HepG2 (cell line): ENCODE measurements around the gene CLIP2. TPM values are rescaled to one million over a fixed set of nuclear protein-coding genes. Genes with fewer than 3 reads are reported as not detected.

Experiments
- ATAC-seq: fragments of 200-7000 bp; cut with Tn5 transposase; 3 replicates; pipeline ENCODE4 v1.9.1; 2020; ENCODE audit warnings: mild to moderate bottlenecking, moderate library complexity
- BruUV-seq: library from RNA; stranded (reverse); fragments of 400-500 nt; replicated peaks from 2 replicates; lab custom pipeline; 2021; lab: Mats Ljungman, UMichigan
- CTCF ChIA-PET: fragments of 300-600 bp; formaldehyde crosslinking; extraction: SDS; loops from one replicate; lab custom pipeline; 2021; ENCODE audit warnings: low total read pairs, inconsistent platforms, low intra/inter-chr PET ratio; lab: Yijun Ruan, JAX
- POLR2A ChIA-PET: fragments of 350-600 bp; sonication (Branson Sonifier 250); formaldehyde crosslinking; loops from one replicate; lab custom pipeline; 2020; ENCODE audit warnings: antibody characterized with exemption, inconsistent platforms; lab: Yijun Ruan, JAX
- DNase-seq: peaks from one replicate; pipeline ENCODE4 v3.0.0-alpha.2; 2015; ENCODE audit warnings: low spot score
- FAIRE-seq: peaks from 3 replicates; lab custom pipeline; 2011; peaks lifted over from hg19 to GRCh38; lab: Jason Lieb, UNC
- H2AFZ ChIP-seq: one replicate; pipeline ENCODE4 v1.6.1; 2011; ENCODE audit warnings: low read length, inconsistent platforms
- H3K27ac ChIP-seq: fragments of 300-600 bp; 3 replicates; pipeline ENCODE4 v1.8.0; 2011; ENCODE audit warnings: mixed run types, mild to moderate bottlenecking, mixed read lengths, low read length, inconsistent platforms; ENCODE audit not compliant: insufficient read depth; ENCODE audit errors: extremely low read length
- H3K27me3 ChIP-seq, 2 experiments: fragments of 200-600 bp in 1 of 2; 2 replicates in 1 of 2; 3 replicates in 1 of 2; pipeline versions ENCODE4 v1.6.0 to v1.8.0; 2011; ENCODE audit warnings: low read length in 2 of 2, mild to moderate bottlenecking in 2 of 2, moderate library complexity in 2 of 2, inconsistent platforms in 1 of 2; ENCODE audit not compliant: insufficient read depth in 2 of 2, control insufficient read depth in 1 of 2
- H3K36me3 ChIP-seq, 2 experiments: fragments of 200-600 bp in 1 of 2; replicated peaks in 1 of 2; 2 replicates in 1 of 2; 3 replicates in 1 of 2; pipeline versions ENCODE4 v1.5.1 to v1.8.0; 2011; ENCODE audit warnings: low read length in 2 of 2, inconsistent platforms in 1 of 2; ENCODE audit not compliant: insufficient read depth in 2 of 2, control insufficient read depth in 1 of 2
- H3K4me1 ChIP-seq: 2 replicates; pipeline ENCODE4 v1.5.1; 2012; ENCODE audit warnings: low read length, inconsistent platforms; ENCODE audit not compliant: insufficient read depth
- H3K4me2 ChIP-seq: 2 replicates; pipeline ENCODE4 v1.6.0; 2011; ENCODE audit warnings: low read depth, low read length, inconsistent platforms
- H3K4me3 ChIP-seq, 3 experiments: fragments of 200-600 bp in 1 of 3; sonication (generic), shearing (Covaris generic) in 1 of 3; replicated peaks in 1 of 3; 2 replicates each; pipeline ENCODE4 v1.5.1; 2011 to 2016; ENCODE audit warnings: low read length in 3 of 3, inconsistent platforms in 2 of 3, low read depth in 2 of 3, mild to moderate bottlenecking in 2 of 3, control low read depth in 1 of 3, mixed read lengths in 1 of 3; ENCODE audit not compliant: insufficient read depth in 1 of 3
- H3K79me2 ChIP-seq: one replicate; pipeline ENCODE4 v1.6.1; 2011; ENCODE audit warnings: low read length, inconsistent platforms; ENCODE audit not compliant: insufficient read depth
- H3K9ac ChIP-seq: 2 replicates; pipeline ENCODE4 v1.6.0; 2011; ENCODE audit warnings: mild to moderate bottlenecking, low read depth, low read length, inconsistent platforms; ENCODE audit not compliant: insufficient read depth
- H3K9me3 ChIP-seq: 2 replicates; pipeline ENCODE4 v1.5.1; 2012; ENCODE audit warnings: mild to moderate bottlenecking, low read length
- H4K20me1 ChIP-seq: 2 replicates; pipeline ENCODE4 v1.6.0; 2011; ENCODE audit warnings: inconsistent platforms, mild to moderate bottlenecking, low read length, moderate library complexity; ENCODE audit not compliant: insufficient read depth
- ADNP ChIP-seq: sonication (generic); formaldehyde crosslinking; IDR thresholded peaks from 2 replicates; pipeline ENCODE4 v1.4.0; 2020; ENCODE audit warnings: missing genetic modification reagents
- CBX5 ChIP-seq: sonication (generic); formaldehyde crosslinking; IDR thresholded peaks from 2 replicates; pipeline ENCODE4 v1.4.0; 2020; ENCODE audit warnings: missing genetic modification reagents, borderline replicate concordance
- CCAR2 ChIP-seq: fragments of 200-400 bp; formaldehyde crosslinking; optimal IDR thresholded peaks from 2 replicates; pipeline ENCODE3; 2018; ENCODE audit warnings: low read depth, mild to moderate bottlenecking, low read length, moderate library complexity
- DPF2 ChIP-seq: sonication (generic); formaldehyde crosslinking; IDR thresholded peaks from 2 replicates; pipeline ENCODE4 v1.4.0; 2020; ENCODE audit warnings: mild to moderate bottlenecking, low read depth, missing genetic modification reagents, borderline replicate concordance
- FOXC1 ChIP-seq: sonication (generic); formaldehyde crosslinking; IDR thresholded peaks from 2 replicates; pipeline ENCODE4 v1.8.0; 2022; ENCODE audit warnings: mild to moderate bottlenecking, missing genetic modification reagents, borderline replicate concordance
- GATAD2A ChIP-seq: IDR thresholded peaks from 2 replicates; pipeline ENCODE4 v1.6.1; 2016
- HMG20A ChIP-seq: IDR thresholded peaks from 2 replicates; pipeline ENCODE4 v1.6.1; 2016; ENCODE audit warnings: borderline replicate concordance
- RCOR2 ChIP-seq: IDR thresholded peaks from 2 replicates; pipeline ENCODE4 v1.6.1; 2016; ENCODE audit warnings: missing biosample characterization, missing genetic modification reagents
- SPEN ChIP-seq: sonication (generic); formaldehyde crosslinking; IDR thresholded peaks from 2 replicates; pipeline ENCODE4 v1.5.1; 2020; ENCODE audit warnings: low read depth, mild to moderate bottlenecking, missing genetic modification reagents
- SYNCRIP ChIP-seq: fragments of 200-400 bp; formaldehyde crosslinking; IDR thresholded peaks from 2 replicates; pipeline ENCODE4 v1.6.1; 2018; ENCODE audit warnings: mild to moderate bottlenecking, low read depth, low read length; ENCODE audit not compliant: insufficient read depth
- ZNF180 ChIP-seq: sonication (generic); formaldehyde crosslinking; IDR thresholded peaks from 2 replicates; pipeline ENCODE4 v1.4.0; 2020; ENCODE audit warnings: low read depth, missing genetic modification reagents, borderline replicate concordance
- ZNF274 ChIP-seq: sonication (generic); formaldehyde crosslinking; IDR thresholded peaks from 2 replicates; pipeline ENCODE4 v1.5.1; 2020; ENCODE audit warnings: mild to moderate bottlenecking, missing genetic modification reagents
- ZNF790 ChIP-seq: sonication (generic); formaldehyde crosslinking; IDR thresholded peaks from 2 replicates; pipeline ENCODE4 v1.8.0; 2022; ENCODE audit warnings: missing genetic modification reagents, mild to moderate bottlenecking, borderline replicate concordance
- ZNF850 ChIP-seq: sonication (generic); formaldehyde crosslinking; conservative IDR thresholded peaks from 2 replicates; pipeline ENCODE4 v1.9.0; 2021; ENCODE audit warnings: mild to moderate bottlenecking, missing genetic modification reagents
- WGBS: methylation state at CpG from one replicate; pipeline ENCODE4 v1.1.6; 2017; ENCODE audit warnings: low lambda C conversion rate; 5-methylcytosine and 5-hydroxymethylcytosine counted together
- in situ Hi-C: cut with HindIII; loops from 2 replicates; pipeline ENCODE4 v1.10.0; 2017; ENCODE audit warnings: low pct_unique_long_range_greater_than_20kb; ENCODE audit not compliant: extremely low pct_ligation_motif_present
- intact Hi-C: fragments of 100-400 bp; cut with micrococcal nuclease; formaldehyde crosslinking; loops from one replicate; pipeline ENCODE4 v1.10.0; 2022; ENCODE audit not compliant: unreplicated experiment
- polyA plus RNA-seq, 8 experiments: library from polyadenylated mRNA; depleted of rRNA in 3 of 8; stranded (reverse) in 7 of 8; unstranded in 1 of 8; fragments of >200 nt; fragmentation: Illumina TruSeq in 4 of 8; extraction: Trizol in 4 of 8; gene quantifications; 2 replicates each; pipeline versions ENCODE4 v1.2.1 to v1.2.3, GENCODE V29; 2011 to 2016; ENCODE audit warnings: low read depth in 4 of 8, missing spikeins in 1 of 8, mixed read lengths in 1 of 8; ENCODE audit not compliant: insufficient read depth in 1 of 8
- total RNA-seq, 5 experiments: library from RNA; depleted of rRNA; stranded (reverse); fragments of >200 nt; fragmentation: Illumina TruSeq; extraction: Trizol; gene quantifications; 2 replicates each; pipeline ENCODE4 v1.2.3, GENCODE V29; 2016; ENCODE audit warnings: low read depth in 1 of 5
- TF ChIP-seq, protein P1 (sequence below): sonication (generic); formaldehyde crosslinking; IDR thresholded peaks from 2 replicates; pipeline ENCODE4 v1.4.0; 2020; ENCODE audit warnings: missing genetic modification reagents
- TF ChIP-seq, protein P2 (sequence below): sonication (generic); formaldehyde crosslinking; conservative IDR thresholded peaks from 2 replicates; pipeline ENCODE4 v1.4.0; 2020; ENCODE audit warnings: missing genetic modification reagents
- TF ChIP-seq, protein P3 (sequence below): IDR thresholded peaks from 2 replicates; pipeline ENCODE4 v1.6.1; 2016; ENCODE audit warnings: control low read depth

Gene CLIP2
- total and polyA plus RNA-seq, 2 of the 13 experiments (the other 11 are each of a cell fraction or from before 2014, with no cell fraction given), result 6.5 to 17.4 TPM

DNA sequence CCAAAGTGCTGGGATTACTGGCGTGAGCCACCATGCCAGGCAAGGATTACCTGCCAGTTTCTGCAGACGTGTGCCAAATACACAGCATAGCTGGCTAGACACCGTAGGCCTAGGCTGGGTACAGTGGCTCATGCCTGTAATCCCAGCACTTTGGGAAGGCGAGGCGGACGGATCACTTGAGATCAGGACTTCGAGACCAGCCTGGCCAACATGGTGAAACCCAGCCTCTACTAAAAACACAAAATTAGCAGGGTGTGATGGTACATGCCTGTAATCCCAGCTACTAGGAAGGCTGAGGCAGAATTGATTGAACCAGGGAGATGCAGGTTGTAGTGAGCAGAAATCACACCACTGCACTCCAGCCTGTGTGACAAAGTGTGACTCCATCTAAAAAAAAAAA, 35.9 kb upstream of the CLIP2 start (continued):
- TF ChIP-seq GATAD2A (CRISPR knock-in tag), result no peak
- TF ChIP-seq ZNF180, result no peak
- no peak for TF ChIP-seq SPEN (CRISPR knock-in tag)
- TF ChIP-seq ADNP, result no peak
- TF ChIP-seq CBX5 (CRISPR knock-in tag), result no peak
- TF ChIP-seq, protein P1, sequence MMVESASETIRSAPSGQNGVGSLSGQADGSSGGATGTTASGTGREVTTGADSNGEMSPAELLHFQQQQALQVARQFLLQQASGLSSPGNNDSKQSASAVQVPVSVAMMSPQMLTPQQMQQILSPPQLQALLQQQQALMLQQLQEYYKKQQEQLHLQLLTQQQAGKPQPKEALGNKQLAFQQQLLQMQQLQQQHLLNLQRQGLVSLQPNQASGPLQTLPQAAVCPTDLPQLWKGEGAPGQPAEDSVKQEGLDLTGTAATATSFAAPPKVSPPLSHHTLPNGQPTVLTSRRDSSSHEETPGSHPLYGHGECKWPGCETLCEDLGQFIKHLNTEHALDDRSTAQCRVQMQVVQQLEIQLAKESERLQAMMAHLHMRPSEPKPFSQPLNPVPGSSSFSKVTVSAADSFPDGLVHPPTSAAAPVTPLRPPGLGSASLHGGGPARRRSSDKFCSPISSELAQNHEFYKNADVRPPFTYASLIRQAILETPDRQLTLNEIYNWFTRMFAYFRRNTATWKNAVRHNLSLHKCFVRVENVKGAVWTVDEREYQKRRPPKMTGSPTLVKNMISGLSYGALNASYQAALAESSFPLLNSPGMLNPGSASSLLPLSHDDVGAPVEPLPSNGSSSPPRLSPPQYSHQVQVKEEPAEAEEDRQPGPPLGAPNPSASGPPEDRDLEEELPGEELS (CRISPR knock-in tag), result no peak
- TF ChIP-seq ZNF850 (CRISPR knock-in tag), result no peak
- no peak for TF ChIP-seq RCOR2 (CRISPR knock-in tag)
- TF ChIP-seq, protein P2, sequence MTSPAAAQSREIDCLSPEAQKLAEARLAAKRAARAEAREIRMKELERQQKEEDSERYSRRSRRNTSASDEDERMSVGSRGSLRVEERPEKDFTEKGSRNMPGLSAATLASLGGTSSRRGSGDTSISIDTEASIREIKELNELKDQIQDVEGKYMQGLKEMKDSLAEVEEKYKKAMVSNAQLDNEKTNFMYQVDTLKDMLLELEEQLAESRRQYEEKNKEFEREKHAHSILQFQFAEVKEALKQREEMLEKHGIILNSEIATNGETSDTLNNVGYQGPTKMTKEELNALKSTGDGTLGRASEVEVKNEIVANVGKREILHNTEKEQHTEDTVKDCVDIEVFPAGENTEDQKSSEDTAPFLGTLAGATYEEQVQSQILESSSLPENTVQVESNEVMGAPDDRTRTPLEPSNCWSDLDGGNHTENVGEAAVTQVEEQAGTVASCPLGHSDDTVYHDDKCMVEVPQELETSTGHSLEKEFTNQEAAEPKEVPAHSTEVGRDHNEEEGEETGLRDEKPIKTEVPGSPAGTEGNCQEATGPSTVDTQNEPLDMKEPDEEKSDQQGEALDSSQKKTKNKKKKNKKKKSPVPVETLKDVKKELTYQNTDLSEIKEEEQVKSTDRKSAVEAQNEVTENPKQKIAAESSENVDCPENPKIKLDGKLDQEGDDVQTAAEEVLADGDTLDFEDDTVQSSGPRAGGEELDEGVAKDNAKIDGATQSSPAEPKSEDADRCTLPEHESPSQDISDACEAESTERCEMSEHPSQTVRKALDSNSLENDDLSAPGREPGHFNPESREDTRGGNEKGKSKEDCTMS, result no peak
- no peak for TF ChIP-seq ZNF274
- no peak for TF ChIP-seq HMG20A (CRISPR knock-in tag)

DNA sequence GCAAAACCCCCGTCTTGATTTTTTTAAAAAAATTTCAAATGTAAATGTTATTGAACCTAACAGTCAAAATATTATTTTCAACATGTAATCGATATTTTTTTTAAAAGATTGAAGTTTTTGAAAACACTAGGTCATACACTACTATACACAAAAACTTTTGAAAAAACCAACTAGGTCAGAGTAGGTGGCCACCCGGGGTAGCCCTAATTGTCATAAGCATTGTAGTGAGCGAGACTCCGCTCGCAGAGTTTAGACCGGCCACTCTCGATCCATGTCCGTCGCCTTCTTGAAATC, 35.4 kb upstream of the CLIP2 start:
- peak; percentile 22 for ATAC-seq
- peak overlapping the region; percentile 95 for H3K9ac ChIP-seq
- peak overlapping the region; percentile 79 for H3K27ac ChIP-seq
- intact Hi-C loops, result no loop called here
- peaks cover 3 to 20% of the 10 kb centered on the region in 2 experiments; a peak in 3 of 5 replicates for H3K36me3 ChIP-seq
- FAIRE-seq, result no peak
- WGBS, result 5% methylated on average over 10 of the region's 10 CpGs
- no peak overlapping the region for H2AFZ ChIP-seq
- no peaks in the 10 kb centered on the region for H3K9me3 ChIP-seq
- DNase-seq, result no peak
- CTCF ChIA-PET, result no interaction called here
- peaks cover 62% of the 10 kb centered on the region for H3K4me1 ChIP-seq
- no peaks in the 10 kb centered on the region; a peak in 1 of 5 replicates for H3K27me3 ChIP-seq
- H3K79me2 ChIP-seq, result peaks cover 12% of the 10 kb centered on the region
- in situ Hi-C loops, result no loop called here
- TSS peak; percentile 85 for BruUV-seq
- H3K4me2 ChIP-seq, result peak overlapping the region; percentile 93
- peak overlapping the region; percentile 83 to 98 (median 83) for H3K4me3 ChIP-seq
- POLR2A ChIA-PET, result interaction anchor here (1.0 to 1.9 kb wide), 2 partner anchors 14 to 34 kb away, joined by 3 to 6 read pairs; no protein-coding TSS in a partner anchor
- H4K20me1 ChIP-seq, result no peaks in the 10 kb centered on the region
- TF ChIP-seq, protein P3, sequence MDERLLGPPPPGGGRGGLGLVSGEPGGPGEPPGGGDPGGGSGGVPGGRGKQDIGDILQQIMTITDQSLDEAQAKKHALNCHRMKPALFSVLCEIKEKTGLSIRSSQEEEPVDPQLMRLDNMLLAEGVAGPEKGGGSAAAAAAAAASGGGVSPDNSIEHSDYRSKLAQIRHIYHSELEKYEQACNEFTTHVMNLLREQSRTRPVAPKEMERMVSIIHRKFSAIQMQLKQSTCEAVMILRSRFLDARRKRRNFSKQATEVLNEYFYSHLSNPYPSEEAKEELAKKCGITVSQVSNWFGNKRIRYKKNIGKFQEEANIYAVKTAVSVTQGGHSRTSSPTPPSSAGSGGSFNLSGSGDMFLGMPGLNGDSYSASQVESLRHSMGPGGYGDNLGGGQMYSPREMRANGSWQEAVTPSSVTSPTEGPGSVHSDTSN, result no peak
- TF ChIP-seq CCAR2 (no peak), DPF2 (CRISPR knock-in tag) (no peak), SYNCRIP (no peak), ZNF790 (CRISPR knock-in tag) (0 out of 2 replicates have a peak, but pooled peaks have one; percentile 18), FOXC1 (CRISPR knock-in tag) (no peak)
